RWPE1 (cell line): ENCODE results near the gene CLASP2.

Experiments
- CTCF ChIA-PET: fragments of 350-600 bp; sonication (Branson Sonifier 250); formaldehyde crosslinking; extraction: SDS; loops from one replicate; lab custom pipeline; 2021; lab: Yijun Ruan, JAX
- POLR2A ChIA-PET: fragments of 400-600 bp; formaldehyde crosslinking; extraction: SDS; loops from one replicate; lab custom pipeline; 2020; ENCODE audit warnings: antibody characterized with exemption; ENCODE audit not compliant: low non-redundant PET; lab: Yijun Ruan, JAX
- DNase-seq: peaks from one replicate; pipeline ENCODE4 v3.0.0; 2012; ENCODE audit warnings: low spot score
- H3K27ac ChIP-seq: fragments of 450-650 bp; 2 replicates; pipeline ENCODE4 v1.5.1; 2017
- CTCF ChIP-seq: fragments of 450-650 bp; conservative IDR thresholded peaks from 2 replicates; pipeline ENCODE4 v1.5.1; 2017; ENCODE audit warnings: low read depth, mild to moderate bottlenecking

CLASP2 gene

GRCh38 chr3:33722191-33722590 is 4.1 kb upstream of the CLASP2 start:
- POLR2A ChIA-PET = no interaction called here
- no peak for DNase-seq
- no peak for TF ChIP-seq CTCF
- H3K27ac ChIP-seq = no peak overlapping the region
- CTCF ChIA-PET = no interaction called here

DNA sequence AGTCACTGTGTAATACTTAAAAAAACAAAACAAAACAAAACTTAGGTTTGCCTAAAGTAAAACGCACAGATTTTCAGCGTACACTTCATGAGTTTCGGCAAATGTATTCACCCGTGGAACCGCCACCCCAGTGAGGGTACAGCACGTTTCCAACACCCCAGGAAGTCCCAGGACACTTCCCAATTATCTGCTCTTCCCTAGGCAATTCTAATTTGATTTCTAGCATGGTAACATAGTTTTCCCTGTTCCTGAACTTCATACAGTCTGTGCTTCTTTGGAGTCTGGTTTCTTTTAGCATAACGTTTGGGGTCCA is 497 bp upstream of the CLASP2 start:
- no peak for DNase-seq
- ChIA-PET CTCF (no interaction called here), POLR2A (no interaction called here)
- peak overlapping the region; percentile 89 for H3K27ac ChIP-seq
- TF ChIP-seq CTCF = no peak

- CTCF ChIA-PET = interaction anchor here (0.7 kb wide), 2 partner anchors 21 to 430 kb away, joined by 4 to 5 read pairs; no protein-coding TSS in a partner anchor
- POLR2A ChIA-PET = no interaction called here
- no peak for DNase-seq
- peak overlapping the region; percentile 89 for H3K27ac ChIP-seq
- TF ChIP-seq CTCF = no peak
Measured at GRCh38 chr3:33717616-33717865, 513 bp downstream of the CLASP2 start.

DNA sequence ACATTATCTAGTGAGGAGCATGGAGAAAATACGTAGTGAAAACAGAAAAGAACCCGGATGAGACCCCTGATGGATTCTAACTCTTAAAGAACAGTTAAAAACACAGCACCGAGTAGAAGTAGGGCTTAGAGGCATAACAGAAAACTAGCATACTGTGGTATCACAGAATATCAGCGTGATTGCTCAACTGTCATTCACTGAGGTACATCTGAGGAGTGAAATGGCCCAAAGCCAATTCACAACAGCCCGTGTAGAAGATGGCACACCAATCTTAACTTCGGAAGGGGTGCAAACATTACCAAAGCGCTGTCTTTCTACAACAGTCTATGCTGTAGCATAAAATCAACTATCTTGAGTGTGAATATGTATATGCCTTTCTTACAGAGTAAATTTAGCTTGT is 1.8 kb downstream of the CLASP2 start:
- POLR2A ChIA-PET = no interaction called here
- no peak for TF ChIP-seq CTCF
- no peak for DNase-seq
- H3K27ac ChIP-seq = no peak overlapping the region
- CTCF ChIA-PET = interaction anchor here (0.6 to 0.7 kb wide), 2 partner anchors 64 to 81 kb away, joined by 3 read pairs; no protein-coding TSS in a partner anchor

- no peak for TF ChIP-seq CTCF
- ChIA-PET CTCF (no interaction called here), POLR2A (no interaction called here)
- H3K27ac ChIP-seq = no peak overlapping the region
- no peak for DNase-seq
Measured at GRCh38 chr3:33711100-33711499, 7.0 kb downstream of the CLASP2 start.

DNA sequence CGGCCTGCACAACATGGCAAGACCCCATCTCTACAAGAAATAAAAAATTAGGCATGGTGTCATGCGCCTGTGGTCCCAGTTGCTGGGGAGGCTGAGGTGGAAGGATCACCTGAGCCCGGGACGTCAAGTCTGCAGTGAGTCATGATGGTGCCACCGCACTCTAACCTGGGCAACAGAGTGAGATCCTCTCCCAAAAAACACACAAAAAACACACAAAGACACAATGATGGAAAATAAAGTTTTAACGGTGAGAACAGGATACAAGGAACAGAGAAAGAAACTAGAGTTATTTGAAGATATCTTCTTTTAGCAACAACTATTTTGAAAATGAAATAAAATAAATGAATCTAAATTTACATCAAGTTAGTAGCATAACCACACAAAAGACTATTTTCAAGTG is 12.0 kb downstream of the CLASP2 start:
- ChIA-PET CTCF (no interaction called here), POLR2A (no interaction called here)
- no peak overlapping the region for H3K27ac ChIP-seq
- TF ChIP-seq CTCF = no peak
- no peak for DNase-seq

- ChIA-PET POLR2A (no interaction called here), CTCF (no interaction called here)
- no peak overlapping the region for H3K27ac ChIP-seq
- DNase-seq = no peak
- TF ChIP-seq CTCF = no peak
Measured at GRCh38 chr3:33704891-33705290, 13.2 kb downstream of the CLASP2 start.
